UCSD-AML1 (cell line): ENCODE measurements around the gene AHR.

Experiments used
- DNase-seq: peaks from one replicate; lab custom pipeline; 2025; ENCODE audit not compliant: unreplicated experiment; lab: John Stamatoyannopoulos, UW

AHR gene

GRCh38 chr7:17298102-17298839 is at the start of gene AHR:
Gene AHR, plus strand, starts transcription at chr7:17298652. Its CDS starts 613 bp downstream, at chr7:17299265.
- DNase-seq = peak; percentile 15

GRCh38 chr7:17253885-17254284 is 44.6 kb upstream of the AHR start:
- DNase-seq = no peak

- no peak for DNase-seq
These were observed 42.5 kb upstream of the AHR start for GRCh38 chr7:17255926-17256325.

- no peak for DNase-seq
These were observed 42.1 kb upstream of the AHR start for GRCh38 chr7:17256375-17256774.

GRCh38 chr7:17266565-17266964 is 31.9 kb upstream of the AHR start:
- DNase-seq = no peak

GRCh38 chr7:17269341-17270221 is 28.9 kb upstream of the AHR start:
- DNase-seq = no peak

- peak; percentile 4 for DNase-seq
These were observed 23.8 kb upstream of the AHR start for GRCh38 chr7:17274551-17275245.

GRCh38 chr7:17275749-17276671 is 22.4 kb upstream of the AHR start:
- DNase-seq = no peak

GRCh38 chr7:17279061-17279460 is 19.4 kb upstream of the AHR start:
- no peak for DNase-seq

GRCh38 chr7:17289074-17289645 is 9.3 kb upstream of the AHR start:
- no peak for DNase-seq

GRCh38 chr7:17292843-17293242 is 5.6 kb upstream of the AHR start:
- no peak for DNase-seq

GRCh38 chr7:17293481-17293880 is 5.0 kb upstream of the AHR start:
- DNase-seq = no peak

- DNase-seq = no peak
These were observed 1.2 kb upstream of the AHR start for GRCh38 chr7:17297243-17297642.

GRCh38 chr7:17298840-17299482 is 509 bp downstream of the AHR start:
- peak; percentile 18 for DNase-seq

- DNase-seq = peak; percentile 8
These were observed 1.1 kb downstream of the AHR start for GRCh38 chr7:17299483-17299991.

- DNase-seq = no peak
These were observed 1.6 kb downstream of the AHR start for GRCh38 chr7:17300012-17300411.

- DNase-seq = no peak
These were observed 2.0 kb downstream of the AHR start for GRCh38 chr7:17300437-17300836.

GRCh38 chr7:17301471-17302456 is 3.3 kb downstream of the AHR start:
- peak; percentile 1 for DNase-seq
